Mesenchymal stem cell (in vitro differentiated cells and primary cell): ENCODE measurements around the gene RABGAP1L.

ENCODE experiments used
- DNase-seq: peaks from one replicate; pipeline ENCODE4 v3.0.0-alpha.2; 2013
- H2AFZ ChIP-seq: one replicate; pipeline ENCODE4 v1.6.1; 2013; ENCODE audit warnings: low read depth, mild to moderate bottlenecking, control low read depth, inconsistent platforms, low read length, moderate library complexity
- H2AK5ac ChIP-seq: 2 replicates; pipeline ENCODE4 v1.6.1; 2013; ENCODE audit warnings: low read length, moderate library complexity, mild to moderate bottlenecking, inconsistent platforms; ENCODE audit not compliant: severe bottlenecking
- H2BK120ac ChIP-seq: one replicate; pipeline ENCODE4 v1.6.1; 2013; ENCODE audit warnings: low read depth, mild to moderate bottlenecking, inconsistent platforms, low read length, moderate library complexity
- H2BK12ac ChIP-seq, 2 experiments: one replicate each; pipeline ENCODE4 v1.6.1; 2013; ENCODE audit warnings: inconsistent platforms in 2 of 2, low read length in 2 of 2, mild to moderate bottlenecking in 2 of 2, moderate library complexity in 2 of 2, control low read depth in 1 of 2
- H2BK15ac ChIP-seq: one replicate; pipeline ENCODE4 v1.6.1; 2013; ENCODE audit warnings: mild to moderate bottlenecking, low read depth, inconsistent platforms; ENCODE audit not compliant: poor library complexity, severe bottlenecking
- H2BK5ac ChIP-seq: 2 replicates; pipeline ENCODE4 v1.6.1; 2013; ENCODE audit warnings: low read depth, mild to moderate bottlenecking, low read length, control low read depth, inconsistent platforms; ENCODE audit not compliant: poor library complexity, severe bottlenecking
- H3K14ac ChIP-seq, 2 experiments: one replicate each; pipeline ENCODE4 v1.6.1; 2013; ENCODE audit warnings: inconsistent platforms in 2 of 2, low read length in 2 of 2, control low read depth in 1 of 2, mild to moderate bottlenecking in 1 of 2, moderate library complexity in 1 of 2
- H3K18ac ChIP-seq, 2 experiments: one replicate each; pipeline ENCODE4 v1.6.1; 2013; ENCODE audit warnings: inconsistent platforms in 2 of 2, low read length in 2 of 2, control low read depth in 1 of 2, low read depth in 1 of 2, mild to moderate bottlenecking in 1 of 2
- H3K23ac ChIP-seq, 2 experiments: one replicate each; pipeline ENCODE4 v1.6.1; 2013; ENCODE audit warnings: inconsistent platforms in 2 of 2, low read length in 2 of 2, mild to moderate bottlenecking in 2 of 2, moderate library complexity in 2 of 2, control low read depth in 1 of 2
- H3K27ac ChIP-seq: 2 replicates; pipeline ENCODE4 v1.5.1; 2013; ENCODE audit warnings: mild to moderate bottlenecking, moderate library complexity, low read length, control low read depth, inconsistent platforms; ENCODE audit not compliant: poor library complexity, severe bottlenecking
- H3K27me3 ChIP-seq, 2 experiments: 2 replicates each; pipeline versions ENCODE4 v1.6.1 to v1.7.0; 2013; ENCODE audit warnings: low read length in 2 of 2, mild to moderate bottlenecking in 2 of 2, moderate library complexity in 2 of 2, control low read depth in 1 of 2, inconsistent platforms in 1 of 2; ENCODE audit not compliant: control insufficient read depth in 1 of 2, insufficient read depth in 1 of 2
- H3K36me3 ChIP-seq, 2 experiments: 2 replicates each; pipeline versions ENCODE4 v1.6.1 to v1.7.0; 2013; ENCODE audit warnings: low read length in 2 of 2, control low read depth in 1 of 2, inconsistent platforms in 1 of 2, low read depth in 1 of 2, mild to moderate bottlenecking in 1 of 2; ENCODE audit not compliant: insufficient read depth in 2 of 2, control insufficient read depth in 1 of 2
- H3K4ac ChIP-seq, 2 experiments: one replicate each; pipeline ENCODE4 v1.6.1; 2013; ENCODE audit warnings: inconsistent platforms in 2 of 2, low read length in 2 of 2, mild to moderate bottlenecking in 2 of 2, moderate library complexity in 2 of 2, control low read depth in 1 of 2, low read depth in 1 of 2
- H3K4me1 ChIP-seq: 2 replicates; pipeline ENCODE4 v1.6.1; 2013; ENCODE audit warnings: low read depth, low read length, control low read depth; ENCODE audit not compliant: control insufficient read depth, insufficient read depth
- H3K4me2 ChIP-seq: 2 replicates; pipeline ENCODE4 v1.6.1; 2013; ENCODE audit warnings: low read length, mild to moderate bottlenecking, inconsistent platforms; ENCODE audit not compliant: poor library complexity, severe bottlenecking
- H3K4me3 ChIP-seq, 2 experiments: 2 replicates each; pipeline versions ENCODE4 v1.5.1 to v1.7.0; 2013; ENCODE audit warnings: low read length in 2 of 2, mild to moderate bottlenecking in 2 of 2, control low read depth in 1 of 2, low read depth in 1 of 2; ENCODE audit not compliant: insufficient read depth in 1 of 2
- H3K79me1 ChIP-seq: replicated peaks from 2 replicates; pipeline ENCODE4 v1.6.1; 2013; ENCODE audit warnings: mild to moderate bottlenecking, control low read depth, low read length, inconsistent platforms; ENCODE audit not compliant: poor library complexity, severe bottlenecking
- H3K9ac ChIP-seq: 2 replicates; pipeline ENCODE4 v1.7.0; 2013; ENCODE audit warnings: mild to moderate bottlenecking, low read length, moderate library complexity
- H3K9me3 ChIP-seq: 2 replicates; pipeline ENCODE4 v1.7.0; 2013; ENCODE audit warnings: mild to moderate bottlenecking, low read length; ENCODE audit not compliant: control insufficient read depth
- H4K8ac ChIP-seq: one replicate; pipeline ENCODE4 v1.6.1; 2013; ENCODE audit warnings: inconsistent platforms, mild to moderate bottlenecking, low read length, moderate library complexity
- H4K91ac ChIP-seq: one replicate; pipeline ENCODE4 v1.6.1; 2013; ENCODE audit warnings: mild to moderate bottlenecking, low read length, inconsistent platforms
- WGBS: methylation state at CpG from one replicate; pipeline ENCODE4 v1.1.7; 2013; ENCODE audit warnings: mixed read lengths; 5-methylcytosine and 5-hydroxymethylcytosine counted together

RABGAP1L gene

DNA sequence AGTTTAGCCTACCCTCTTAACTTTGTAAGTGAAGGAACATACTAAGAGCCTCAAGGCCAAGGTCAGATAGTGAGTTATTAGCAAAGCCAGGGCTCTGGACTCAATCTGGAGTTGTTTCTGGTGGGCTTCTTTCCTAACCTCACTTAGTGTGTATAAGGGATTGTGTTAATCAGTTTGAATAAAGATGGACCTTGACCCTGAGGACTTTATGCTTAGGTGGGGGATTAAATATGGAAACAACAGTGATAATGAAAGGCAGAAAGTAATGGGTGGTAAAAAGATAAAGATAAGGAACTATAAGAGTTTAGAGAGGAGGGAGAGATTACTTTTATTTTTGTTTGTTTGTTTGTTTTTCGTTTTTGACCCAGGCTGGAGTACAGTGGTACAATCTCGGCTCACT is 5.5 kb downstream of the RABGAP1L start:
- 93% methylated on average over 2 of the region's 2 CpGs for WGBS

DNA sequence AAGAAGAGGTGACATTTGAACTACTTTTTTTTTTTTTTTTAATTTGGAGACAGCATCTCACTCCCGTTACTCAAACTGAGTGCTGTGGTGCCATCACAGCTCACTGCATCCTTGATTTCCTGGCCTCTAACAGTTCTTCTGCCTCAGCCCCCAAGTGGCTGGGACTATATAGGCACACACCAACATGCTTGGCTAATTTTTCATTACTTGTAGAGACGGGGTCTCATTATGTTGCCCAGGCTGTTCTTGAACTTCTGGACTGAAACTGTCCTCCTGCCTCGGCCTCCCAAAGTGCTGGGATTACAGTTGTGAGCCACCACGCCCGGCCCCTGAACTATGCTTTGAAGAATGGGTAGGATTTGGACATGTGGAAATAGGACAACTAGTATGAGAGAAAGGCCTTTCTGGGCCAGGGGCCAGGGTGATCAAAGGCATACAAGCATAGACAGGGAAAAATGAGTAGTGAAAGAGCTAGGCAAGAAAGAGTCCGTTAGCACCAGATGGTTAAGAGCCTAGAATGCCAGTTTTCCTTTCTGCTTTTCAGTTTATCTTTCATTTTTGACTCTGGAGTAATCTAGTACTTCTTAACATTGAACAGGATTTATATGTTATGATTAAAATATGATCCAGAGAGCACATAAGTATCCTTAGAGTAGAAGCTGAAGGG is 6.3 kb downstream of the RABGAP1L start:
- Histone ChIP-seq H3K36me3 (peaks cover 0 to 5% of the 10 kb centered on the region in 2 experiments), H2AK5ac (no peak overlapping the region), H3K4ac (no peak overlapping the region), H3K27ac (no peak overlapping the region), H3K4me3 (no peak overlapping the region), H2AFZ (no peak overlapping the region), H3K4me1 (peaks cover 5% of the 10 kb centered on the region), H3K14ac (no peak overlapping the region), H3K18ac (no peak overlapping the region), H2BK120ac (no peak overlapping the region), H3K4me2 (no peak overlapping the region), H2BK5ac (no peak overlapping the region), H4K8ac (no peak overlapping the region), H3K79me1 (peaks cover 21% of the 10 kb centered on the region), H3K27me3 (no peaks in the 10 kb centered on the region), H2BK15ac (no peak overlapping the region), H3K23ac (no peak overlapping the region), H3K9me3 (no peaks in the 10 kb centered on the region), H4K91ac (no peak overlapping the region), H3K9ac (no peak overlapping the region), H2BK12ac (no peak overlapping the region)
- DNase-seq = no peak
- WGBS = 96% methylated on average over 6 of the region's 6 CpGs

More for the DNA sequence above, 5.5 kb downstream of the RABGAP1L start:
- no peak overlapping the region for H4K8ac ChIP-seq
- no peaks in the 10 kb centered on the region for H3K27me3 ChIP-seq
- no peak for DNase-seq
- H3K4me1 ChIP-seq = peaks cover 7% of the 10 kb centered on the region
- H3K4me2 ChIP-seq = no peak overlapping the region
- no peak overlapping the region for H2AFZ ChIP-seq
- no peak overlapping the region for H2BK15ac ChIP-seq
- no peak overlapping the region for H3K4ac ChIP-seq
- no peak overlapping the region for H3K23ac ChIP-seq
- no peak overlapping the region for H3K4me3 ChIP-seq
- no peak overlapping the region for H3K27ac ChIP-seq
- H3K36me3 ChIP-seq = peaks cover 0 to 5% of the 10 kb centered on the region in 2 experiments
- H2BK5ac ChIP-seq = no peak overlapping the region
- no peak overlapping the region for H3K9ac ChIP-seq
- no peak overlapping the region for H2AK5ac ChIP-seq
- H3K18ac ChIP-seq = no peak overlapping the region
- peaks cover 26% of the 10 kb centered on the region for H3K79me1 ChIP-seq
- no peak overlapping the region for H3K14ac ChIP-seq
- no peak overlapping the region for H2BK12ac ChIP-seq
- no peak overlapping the region for H4K91ac ChIP-seq
- H3K9me3 ChIP-seq = no peaks in the 10 kb centered on the region
- no peak overlapping the region for H2BK120ac ChIP-seq

GRCh38 chr1:174166530-174167264 is 7.4 kb downstream of the RABGAP1L start:
- no peak overlapping the region for H3K14ac ChIP-seq
- H3K27me3 ChIP-seq = no peaks in the 10 kb centered on the region
- H3K9ac ChIP-seq = no peak overlapping the region
- H4K91ac ChIP-seq = no peak overlapping the region
- no peak overlapping the region for H2BK15ac ChIP-seq
- no peak overlapping the region for H2AFZ ChIP-seq
- H4K8ac ChIP-seq = no peak overlapping the region
- no peak overlapping the region for H2AK5ac ChIP-seq
- no peak overlapping the region for H2BK120ac ChIP-seq
- no peak overlapping the region for H2BK5ac ChIP-seq
- H2BK12ac ChIP-seq = no peak overlapping the region
- H3K4ac ChIP-seq = no peak overlapping the region
- H3K9me3 ChIP-seq = no peaks in the 10 kb centered on the region
- H3K4me1 ChIP-seq = peaks cover under 1% of the 10 kb centered on the region
- H3K4me3 ChIP-seq = no peak overlapping the region
- H3K4me2 ChIP-seq = no peak overlapping the region
- H3K36me3 ChIP-seq = peaks cover 0 to 5% of the 10 kb centered on the region in 2 experiments
- H3K27ac ChIP-seq = no peak overlapping the region
- 90% methylated on average over 5 of the region's 5 CpGs for WGBS
- peaks cover 19% of the 10 kb centered on the region for H3K79me1 ChIP-seq
- DNase-seq = no peak
- no peak overlapping the region for H3K18ac ChIP-seq
- no peak overlapping the region for H3K23ac ChIP-seq

GRCh38 chr1:174167265-174167803 is 8.0 kb downstream of the RABGAP1L start:
- Histone ChIP-seq H2BK15ac (no peak overlapping the region), H2BK120ac (no peak overlapping the region), H4K91ac (no peak overlapping the region), H2AFZ (no peak overlapping the region), H3K4me3 (no peak overlapping the region), H2BK5ac (no peak overlapping the region), H2AK5ac (no peak overlapping the region), H3K14ac (no peak overlapping the region), H3K27me3 (no peaks in the 10 kb centered on the region), H3K4me2 (no peak overlapping the region), H3K23ac (no peak overlapping the region), H3K18ac (no peak overlapping the region), H4K8ac (no peak overlapping the region), H3K27ac (no peak overlapping the region), H3K9ac (no peak overlapping the region), H3K9me3 (no peaks in the 10 kb centered on the region), H3K36me3 (peaks cover 0 to 5% of the 10 kb centered on the region in 2 experiments), H3K4ac (no peak overlapping the region), H2BK12ac (no peak overlapping the region), H3K4me1 (no peaks in the 10 kb centered on the region), H3K79me1 (peaks cover 17% of the 10 kb centered on the region)
- DNase-seq = no peak
- no CpG with 5 or more reads among the region's 2 CpGs for WGBS
